GM12891 (cell line): Measurements from ENCODE around the gene NCF2.

Source experiments
- POLR2A ChIP-seq: IDR thresholded peaks from 2 replicates; pipeline ENCODE4 v1.6.1; 2011; ENCODE audit warnings: low read depth, low read length, control low read depth
- POLR2AphosphoS5 ChIP-seq: IDR thresholded peaks from 2 replicates; pipeline ENCODE4 v1.6.1; 2011; ENCODE audit warnings: low read depth, low read length, control low read depth
- SPI1 ChIP-seq: IDR thresholded peaks from 2 replicates; pipeline ENCODE4 v1.6.1; 2011; ENCODE audit warnings: low read depth, low read length, control low read depth

DNA sequence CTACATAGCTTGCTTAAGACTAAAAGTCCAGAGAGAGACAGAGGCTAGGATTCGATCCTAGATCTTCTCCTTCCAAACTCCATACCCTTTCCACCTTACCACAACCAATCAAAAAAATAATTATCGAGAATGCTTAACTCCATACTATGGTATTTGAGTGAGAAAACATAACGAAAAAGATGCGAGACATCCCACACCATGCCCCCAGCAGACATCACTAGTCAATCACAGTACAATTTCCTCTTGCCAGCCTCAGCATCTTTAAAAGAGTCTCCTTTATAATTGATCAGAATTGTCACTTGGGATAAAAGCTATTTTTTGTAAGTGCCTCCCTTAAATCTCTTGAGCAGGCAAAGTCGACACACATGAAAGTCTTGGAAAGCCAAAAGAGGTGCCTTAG, 875 bp downstream of the NCF2 start:
- no peak for TF ChIP-seq POLR2A
- TF ChIP-seq POLR2AphosphoS5, result no peak
- no peak for TF ChIP-seq SPI1
